GM12873 (cell line): Measurements from ENCODE around the gene USP6.

ENCODE experiments used
- TF ChIP-seq, protein P1 (sequence below): IDR thresholded peaks from 2 replicates; pipeline ENCODE4 v1.5.1; 2012; ENCODE audit warnings: low read depth, mild to moderate bottlenecking, moderate library complexity, low read length, control low read depth; ENCODE audit not compliant: insufficient read depth; ENCODE audit errors: missing control alignments

The USP6 gene

DNA sequence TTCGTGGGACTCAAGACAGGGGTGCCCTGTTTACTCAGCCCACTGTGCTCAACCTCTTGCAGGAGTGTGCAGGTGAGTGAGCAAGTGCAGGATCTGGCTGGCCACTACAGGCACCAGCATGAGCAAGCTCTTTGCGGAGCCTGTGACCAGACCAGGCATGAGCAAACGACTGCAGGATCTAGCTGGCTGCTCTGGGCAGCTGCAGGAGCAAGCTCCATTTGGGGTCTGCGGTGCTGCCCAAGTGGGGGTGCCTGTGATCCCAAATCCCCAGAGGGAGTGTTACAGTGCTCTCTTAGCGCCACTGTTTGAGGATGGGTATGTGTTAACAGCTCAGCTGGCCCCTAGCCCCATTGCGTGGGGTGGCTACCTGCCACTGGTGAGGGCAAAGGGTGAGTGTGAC lies 2.4 kb downstream of the USP6 start:
- TF ChIP-seq, protein P1, sequence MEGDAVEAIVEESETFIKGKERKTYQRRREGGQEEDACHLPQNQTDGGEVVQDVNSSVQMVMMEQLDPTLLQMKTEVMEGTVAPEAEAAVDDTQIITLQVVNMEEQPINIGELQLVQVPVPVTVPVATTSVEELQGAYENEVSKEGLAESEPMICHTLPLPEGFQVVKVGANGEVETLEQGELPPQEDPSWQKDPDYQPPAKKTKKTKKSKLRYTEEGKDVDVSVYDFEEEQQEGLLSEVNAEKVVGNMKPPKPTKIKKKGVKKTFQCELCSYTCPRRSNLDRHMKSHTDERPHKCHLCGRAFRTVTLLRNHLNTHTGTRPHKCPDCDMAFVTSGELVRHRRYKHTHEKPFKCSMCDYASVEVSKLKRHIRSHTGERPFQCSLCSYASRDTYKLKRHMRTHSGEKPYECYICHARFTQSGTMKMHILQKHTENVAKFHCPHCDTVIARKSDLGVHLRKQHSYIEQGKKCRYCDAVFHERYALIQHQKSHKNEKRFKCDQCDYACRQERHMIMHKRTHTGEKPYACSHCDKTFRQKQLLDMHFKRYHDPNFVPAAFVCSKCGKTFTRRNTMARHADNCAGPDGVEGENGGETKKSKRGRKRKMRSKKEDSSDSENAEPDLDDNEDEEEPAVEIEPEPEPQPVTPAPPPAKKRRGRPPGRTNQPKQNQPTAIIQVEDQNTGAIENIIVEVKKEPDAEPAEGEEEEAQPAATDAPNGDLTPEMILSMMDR = no peak

GRCh38 chr17:5120036-5120435 lies 4.2 kb downstream of the USP6 start:
- TF ChIP-seq, protein P1 = no peak

DNA sequence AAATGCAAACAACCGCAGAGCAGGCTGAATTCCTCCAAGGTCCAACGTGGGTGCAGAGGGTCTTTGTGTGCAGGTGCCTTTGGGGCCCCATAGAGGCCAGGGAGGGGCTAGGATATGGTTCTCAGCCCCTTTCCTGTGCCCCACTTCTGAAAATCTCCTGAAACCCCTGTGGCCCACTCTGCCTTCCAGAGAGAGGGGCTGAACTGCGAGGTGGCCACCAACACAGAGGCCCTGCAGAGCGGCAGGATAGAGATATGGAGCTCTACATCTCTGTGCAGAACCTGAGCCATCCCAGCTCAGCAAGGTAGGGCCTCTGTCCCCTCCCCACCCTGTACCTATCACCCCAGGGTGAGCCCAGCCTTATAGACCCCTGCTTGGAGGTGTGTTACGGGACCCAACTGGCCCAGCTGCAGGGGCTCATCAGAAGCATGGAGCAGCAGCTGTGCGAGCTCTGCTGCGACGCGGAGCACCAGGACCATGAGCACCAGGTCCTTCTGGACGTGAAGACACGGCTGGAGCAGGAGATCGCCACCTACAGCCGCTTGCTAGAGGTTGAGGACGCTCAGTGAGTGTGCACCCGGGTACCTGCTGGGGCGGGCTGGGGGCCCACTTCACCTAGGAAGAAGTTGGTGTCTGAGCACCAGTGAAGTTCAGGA lies 5.5 kb downstream of the USP6 start:
- TF ChIP-seq, protein P1 = no peak

GRCh38 chr17:5122586-5123342 lies 6.9 kb downstream of the USP6 start:
- TF ChIP-seq, protein P1 = no peak

- TF ChIP-seq, protein P1 = no peak
Observed at GRCh38 chr17:5123343-5124124, 7.7 kb downstream of the USP6 start.

- TF ChIP-seq, protein P1 = no peak
Observed at GRCh38 chr17:5126719-5127488, 11.1 kb downstream of the USP6 start.
